HepG2 (cell line): Measurements from ENCODE around the gene SNRPD2. TPM values are rescaled to one million over a fixed set of nuclear protein-coding genes. Genes with fewer than 3 reads are reported as not detected.

ENCODE experiments used
- CTCF ChIP-seq: sonication (generic); formaldehyde crosslinking; IDR thresholded peaks from 2 replicates; pipeline ENCODE4 v1.5.0; 2020; ENCODE audit warnings: mild to moderate bottlenecking, missing genetic modification reagents, moderate library complexity
- E2F5 ChIP-seq: sonication (generic); formaldehyde crosslinking; conservative IDR thresholded peaks from 2 replicates; pipeline ENCODE4 v1.4.0; 2020; ENCODE audit warnings: missing genetic modification reagents
- GMEB2 ChIP-seq: IDR thresholded peaks from 2 replicates; pipeline ENCODE4 v1.6.1; 2016; ENCODE audit warnings: missing biosample characterization, missing genetic modification reagents, low read depth
- MED1 ChIP-seq: sonication (generic); formaldehyde crosslinking; IDR thresholded peaks from 2 replicates; pipeline ENCODE4 v1.4.0; 2020; ENCODE audit warnings: missing genetic modification reagents
- NPAS2 ChIP-seq: sonication (generic); formaldehyde crosslinking; IDR thresholded peaks from 2 replicates; pipeline ENCODE4 v1.8.0; 2022; ENCODE audit warnings: mild to moderate bottlenecking, missing genetic modification reagents, borderline replicate concordance
- NR2F6 ChIP-seq, 2 experiments: IDR thresholded peaks; 2 replicates each; pipeline ENCODE4 v1.6.1; 2016; ENCODE audit warnings: antibody characterized with exemption in 1 of 2, mild to moderate bottlenecking in 1 of 2
- REL ChIP-seq: sonication (generic); formaldehyde crosslinking; conservative IDR thresholded peaks from 2 replicates; pipeline ENCODE4 v1.8.0; 2022; ENCODE audit warnings: mild to moderate bottlenecking, missing genetic modification reagents, moderate library complexity
- TFDP1 ChIP-seq: IDR thresholded peaks from 2 replicates; pipeline ENCODE4 v1.6.1; 2016; ENCODE audit warnings: missing compliant biosample characterization, missing genetic modification reagents, borderline replicate concordance
- ZBED4 ChIP-seq: sonication (generic); formaldehyde crosslinking; IDR thresholded peaks from 2 replicates; pipeline ENCODE4 v1.4.0; 2020; ENCODE audit warnings: missing genetic modification reagents, borderline replicate concordance
- ZBTB1 ChIP-seq: sonication (generic); formaldehyde crosslinking; IDR thresholded peaks from 2 replicates; pipeline ENCODE4 v1.4.0; 2020; ENCODE audit warnings: missing genetic modification reagents, borderline replicate concordance
- ZNF138 ChIP-seq: sonication (generic); formaldehyde crosslinking; IDR thresholded peaks from 2 replicates; pipeline ENCODE4 v1.5.0; 2020; ENCODE audit warnings: mild to moderate bottlenecking, low read depth, missing genetic modification reagents
- ZSCAN9 ChIP-seq: IDR thresholded peaks from 2 replicates; pipeline ENCODE4 v1.6.1; 2016; ENCODE audit warnings: borderline replicate concordance
- polyA plus RNA-seq, 8 experiments: library from polyadenylated mRNA; depleted of rRNA in 3 of 8; stranded (reverse) in 7 of 8; unstranded in 1 of 8; fragments of >200 nt; fragmentation: Illumina TruSeq in 4 of 8; extraction: Trizol in 4 of 8; gene quantifications; 2 replicates each; pipeline versions ENCODE4 v1.2.1 to v1.2.3, GENCODE V29; 2011 to 2016; ENCODE audit warnings: low read depth in 4 of 8, missing spikeins in 1 of 8, mixed read lengths in 1 of 8; ENCODE audit not compliant: insufficient read depth in 1 of 8
- total RNA-seq, 5 experiments: library from RNA; depleted of rRNA; stranded (reverse); fragments of >200 nt; fragmentation: Illumina TruSeq; extraction: Trizol; gene quantifications; 2 replicates each; pipeline ENCODE4 v1.2.3, GENCODE V29; 2016; ENCODE audit warnings: low read depth in 1 of 5
- TF ChIP-seq, protein P1 (sequence below): sonication (generic); formaldehyde crosslinking; IDR thresholded peaks from 2 replicates; pipeline ENCODE4 v1.5.0; 2020; ENCODE audit warnings: missing genetic modification reagents, mild to moderate bottlenecking, borderline replicate concordance
- TF ChIP-seq, protein P2 (sequence below): sonication (generic); formaldehyde crosslinking; IDR thresholded peaks from 2 replicates; pipeline ENCODE4 v1.9.0; 2021; ENCODE audit warnings: missing genetic modification reagents, mild to moderate bottlenecking, borderline replicate concordance

The SNRPD2 gene
- total and polyA plus RNA-seq, 2 of the 13 experiments (the other 11 are each of a cell fraction or from before 2014, with no cell fraction given): 299 to 485 TPM

GRCh38 chr19:45717131-45717982, 25.6 kb upstream of the SNRPD2 start (continued):
- TF ChIP-seq, protein P1, sequence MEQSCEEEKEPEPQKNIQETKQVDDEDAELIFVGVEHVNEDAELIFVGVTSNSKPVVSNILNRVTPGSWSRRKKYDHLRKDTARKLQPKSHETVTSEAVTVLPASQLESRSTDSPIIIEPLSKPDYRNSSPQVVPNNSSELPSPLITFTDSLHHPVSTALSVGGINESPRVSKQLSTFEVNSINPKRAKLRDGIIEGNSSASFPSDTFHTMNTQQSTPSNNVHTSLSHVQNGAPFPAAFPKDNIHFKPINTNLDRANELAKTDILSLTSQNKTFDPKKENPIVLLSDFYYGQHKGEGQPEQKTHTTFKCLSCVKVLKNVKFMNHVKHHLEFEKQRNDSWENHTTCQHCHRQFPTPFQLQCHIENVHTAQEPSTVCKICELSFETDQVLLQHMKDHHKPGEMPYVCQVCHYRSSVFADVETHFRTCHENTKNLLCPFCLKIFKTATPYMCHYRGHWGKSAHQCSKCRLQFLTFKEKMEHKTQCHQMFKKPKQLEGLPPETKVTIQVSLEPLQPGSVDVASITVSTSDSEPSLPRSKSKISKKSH (CRISPR knock-in tag): no peak
- peak; percentile 37 for TF ChIP-seq CTCF (CRISPR knock-in tag)
- peak; percentile 37; the same call in 1 of the 2 replicates for TF ChIP-seq ZNF138 (CRISPR knock-in tag)
- 0 out of 2 replicates have a peak, but pooled peaks have one; percentile 21 for TF ChIP-seq GMEB2 (CRISPR knock-in tag)
- TF ChIP-seq REL (CRISPR knock-in tag): no peak
- TF ChIP-seq ZBED4 (CRISPR knock-in tag): no peak
- TF ChIP-seq E2F5 (CRISPR knock-in tag): no peak
- TF ChIP-seq NR2F6 (IDR thresholded peaks at IDR 0.05): peak; percentile 97
- TF ChIP-seq NR2F6 (CRISPR knock-in tag; IDR thresholded peaks at IDR 0.05): peak; percentile 99
- TF ChIP-seq ZSCAN9 (CRISPR knock-in tag): no peak; the same call in 1 of the 2 replicates
- TF ChIP-seq, protein P2, sequence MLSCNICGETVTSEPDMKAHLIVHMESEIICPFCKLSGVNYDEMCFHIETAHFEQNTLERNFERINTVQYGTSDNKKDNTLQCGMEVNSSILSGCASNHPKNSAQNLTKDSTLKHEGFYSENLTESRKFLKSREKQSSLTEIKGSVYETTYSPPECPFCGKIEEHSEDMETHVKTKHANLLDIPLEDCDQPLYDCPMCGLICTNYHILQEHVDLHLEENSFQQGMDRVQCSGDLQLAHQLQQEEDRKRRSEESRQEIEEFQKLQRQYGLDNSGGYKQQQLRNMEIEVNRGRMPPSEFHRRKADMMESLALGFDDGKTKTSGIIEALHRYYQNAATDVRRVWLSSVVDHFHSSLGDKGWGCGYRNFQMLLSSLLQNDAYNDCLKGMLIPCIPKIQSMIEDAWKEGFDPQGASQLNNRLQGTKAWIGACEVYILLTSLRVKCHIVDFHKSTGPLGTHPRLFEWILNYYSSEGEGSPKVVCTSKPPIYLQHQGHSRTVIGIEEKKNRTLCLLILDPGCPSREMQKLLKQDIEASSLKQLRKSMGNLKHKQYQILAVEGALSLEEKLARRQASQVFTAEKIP (CRISPR knock-in tag): no peak
- peak; percentile 74; the same call in 1 of the 2 replicates for TF ChIP-seq TFDP1 (CRISPR knock-in tag)
- TF ChIP-seq MED1 (CRISPR knock-in tag): peak; percentile 95
- no peak for TF ChIP-seq ZBTB1
- TF ChIP-seq NPAS2: no peak
